NCI-H146 treated with DMSO at 0.1 percent for 48 hours (cell line): ENCODE data around the gene RPS17.

ENCODE experiments used
- DNase-seq: peaks from one replicate; lab custom pipeline; 2025; ENCODE audit not compliant: unreplicated experiment; lab: John Stamatoyannopoulos, UW

The RPS17 gene

DNA sequence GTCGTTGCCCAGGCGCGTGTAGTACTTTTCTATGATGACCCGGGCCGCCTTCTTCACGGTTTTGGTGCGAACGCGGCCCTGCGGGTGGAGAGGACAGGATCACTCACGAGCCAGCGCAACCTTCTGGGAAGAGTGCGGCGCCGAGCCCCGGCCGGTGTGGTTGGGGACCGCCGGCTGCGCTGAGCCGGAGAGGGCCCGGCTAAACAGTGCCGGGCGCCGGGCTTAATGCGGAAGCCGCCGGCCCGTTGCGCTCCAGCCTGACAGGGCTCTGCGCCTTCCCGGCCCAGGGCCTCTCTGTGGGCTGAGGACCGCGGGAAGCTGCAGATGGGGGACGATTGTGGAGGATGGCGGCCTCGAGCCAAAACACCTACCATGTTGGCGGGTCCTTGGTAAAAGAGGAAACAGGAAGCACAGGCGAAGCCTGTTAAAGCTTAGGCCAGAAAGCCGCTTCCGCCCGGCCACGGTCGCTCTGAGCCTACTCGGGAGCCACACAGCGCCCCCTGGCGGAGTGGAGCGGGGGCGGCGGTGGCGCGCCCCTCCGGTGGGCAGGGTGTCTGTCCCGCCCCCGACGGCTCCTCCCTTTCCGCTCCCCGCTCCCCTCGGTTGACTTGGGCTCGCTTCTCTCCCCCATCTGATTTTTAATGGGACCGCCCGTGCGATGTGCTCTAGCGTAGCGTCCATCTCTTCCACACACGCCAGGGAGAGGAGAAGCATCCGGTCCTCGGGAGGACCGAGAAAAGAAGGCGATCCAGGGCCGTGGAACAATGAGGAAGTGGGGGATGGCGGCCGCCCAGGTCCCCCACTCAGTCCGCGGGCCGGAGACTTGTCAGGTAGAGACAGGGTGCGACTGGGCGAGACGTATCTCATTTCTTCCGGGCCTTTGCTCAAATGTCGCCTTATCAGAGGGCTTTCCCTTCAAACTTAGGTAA is at the start of gene RPS17:
Gene RPS17 (minus strand): TSS at position 403 of the 929 bp plus-strand sequence. CDS start 29 bp downstream, at position 374.
- no peak for DNase-seq

DNA sequence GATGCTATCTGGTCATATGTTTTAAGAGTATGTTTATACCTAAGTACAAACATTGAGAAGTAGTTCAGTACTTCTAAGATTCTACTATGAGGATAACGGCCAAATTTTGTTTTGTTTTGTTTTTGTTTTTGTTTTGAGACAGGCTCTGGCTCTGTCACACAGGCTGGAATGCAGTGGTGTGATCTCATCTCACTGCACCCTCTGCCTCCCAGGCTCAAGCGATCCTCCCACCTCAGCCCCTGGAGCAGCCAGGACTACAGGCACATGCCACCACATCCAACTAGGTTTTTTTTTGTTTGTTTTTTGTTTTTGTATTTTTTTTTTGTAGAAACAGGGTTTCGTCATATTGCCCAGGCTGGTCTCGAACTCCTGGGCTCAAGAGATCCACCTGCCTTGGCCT is 47.5 kb upstream of the RPS17 start:
- DNase-seq: no peak

DNA sequence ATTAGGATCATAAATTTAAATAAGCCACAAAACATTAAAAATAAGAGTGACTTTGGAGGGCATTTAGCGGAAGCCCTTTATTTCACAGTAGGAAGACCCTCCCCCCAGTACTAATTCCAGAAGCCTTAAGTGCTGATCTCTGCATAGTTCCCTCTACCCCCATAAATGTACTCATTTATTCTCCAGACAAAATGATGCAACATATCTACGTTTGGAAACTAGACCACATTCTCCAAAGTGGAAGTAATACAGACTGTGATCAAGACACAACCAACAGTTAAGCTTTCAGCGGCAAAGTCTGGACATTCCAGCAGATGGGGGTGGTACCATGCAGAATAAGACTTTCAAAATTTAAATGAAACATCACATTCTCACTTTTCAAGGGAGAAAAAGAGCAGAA is 44.8 kb upstream of the RPS17 start:
- no peak for DNase-seq

DNA sequence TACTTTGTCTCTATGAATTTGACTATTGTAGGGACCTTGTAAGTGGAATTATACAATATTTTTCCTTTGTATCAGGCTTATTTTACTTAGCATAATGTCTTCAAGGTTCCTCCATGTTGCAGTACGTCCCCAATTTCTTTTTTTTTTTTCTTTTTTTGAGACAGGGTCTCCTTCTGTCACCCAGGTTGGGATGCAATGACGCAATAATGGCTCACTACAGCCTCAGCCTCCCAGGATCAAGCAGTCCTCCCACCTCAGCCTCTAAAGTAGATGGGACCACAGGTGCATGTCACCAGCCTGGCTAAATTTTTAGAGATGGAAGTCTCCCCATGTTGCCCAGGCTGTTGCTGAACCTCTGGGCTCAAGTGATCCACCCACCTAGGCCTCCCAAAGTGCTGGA is 40.5 kb upstream of the RPS17 start:
- no peak for DNase-seq

DNA sequence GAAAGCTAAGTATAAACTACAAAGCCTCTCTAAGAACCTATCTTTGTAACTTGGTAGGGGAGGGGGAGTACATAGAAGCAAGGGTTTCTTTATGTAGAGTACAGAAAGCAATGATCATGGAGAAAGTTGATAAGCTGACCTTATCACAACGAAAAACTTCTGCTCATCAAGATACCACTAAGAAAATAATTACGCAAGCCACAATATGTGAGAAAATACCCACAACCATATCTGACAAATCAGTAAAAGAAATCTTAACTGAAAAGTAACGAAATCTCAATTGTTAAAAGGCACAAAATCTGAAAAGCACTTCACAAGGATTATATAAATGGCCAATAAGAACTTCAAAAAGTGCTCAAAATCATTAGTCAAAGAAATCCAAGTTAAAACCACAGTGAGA is 35.1 kb upstream of the RPS17 start:
- no peak for DNase-seq

DNA sequence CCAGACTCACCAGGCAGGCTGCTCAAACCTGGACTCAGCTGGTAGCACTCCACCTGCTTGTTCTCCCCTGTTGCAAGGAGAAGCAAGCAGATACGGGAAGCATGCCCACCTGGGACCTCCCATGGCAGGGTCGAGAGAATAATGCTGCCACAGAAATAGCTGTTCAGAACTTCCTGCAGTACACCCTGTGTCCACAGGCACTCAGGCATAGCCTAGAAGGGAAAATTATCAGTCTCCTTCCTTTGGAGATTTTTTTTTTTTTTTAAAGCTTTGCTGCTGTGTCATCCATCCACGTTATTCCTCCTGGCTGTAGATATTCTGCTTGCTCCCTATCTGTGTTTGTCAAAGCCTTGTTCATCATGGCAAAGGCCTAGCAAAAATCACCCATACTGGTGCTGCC is 32.7 kb upstream of the RPS17 start:
- DNase-seq: no peak

DNA sequence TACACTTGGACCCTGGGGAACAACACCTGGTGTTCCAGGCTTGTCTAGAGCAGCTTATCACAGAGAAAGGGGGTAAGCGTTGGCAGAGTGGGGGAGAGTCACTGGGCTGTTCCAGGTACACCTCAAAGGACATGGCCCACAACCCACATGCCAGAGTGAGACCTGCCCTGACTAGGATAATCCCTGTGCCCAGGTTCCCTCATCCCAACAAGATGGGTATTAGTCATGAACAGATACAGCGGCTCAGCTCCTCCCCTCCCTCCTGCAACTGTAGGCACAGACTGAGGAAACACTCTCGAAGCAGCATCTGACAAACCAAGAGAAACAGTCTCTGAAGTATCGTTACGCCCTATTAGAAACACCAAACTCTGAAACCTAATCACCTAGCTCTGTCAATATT is 32.1 kb upstream of the RPS17 start:
- DNase-seq: no peak

DNA sequence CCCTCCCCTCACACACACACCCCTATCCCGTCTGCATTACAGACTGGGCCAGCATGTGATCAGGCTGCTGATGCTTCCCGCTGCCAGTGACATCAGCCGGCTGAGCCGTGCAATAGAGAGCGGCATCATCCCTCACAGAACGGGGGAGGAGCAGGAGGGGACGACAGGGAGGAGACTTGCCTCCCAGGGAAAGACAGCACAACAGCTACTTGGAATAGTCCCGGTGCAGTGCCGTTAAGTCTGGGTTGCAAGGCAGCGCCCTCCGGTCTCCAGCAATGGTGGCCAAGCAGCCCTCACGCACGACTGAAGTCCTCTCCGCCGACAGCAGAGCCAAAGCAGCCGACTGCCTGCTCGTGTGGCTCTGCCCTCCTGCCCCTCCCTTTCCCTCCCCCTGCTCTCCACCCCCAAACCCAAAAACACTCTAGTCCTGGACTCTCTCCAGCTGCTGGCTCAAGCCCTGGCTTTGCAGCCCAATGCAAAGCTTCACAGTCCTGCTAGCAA is 31.5 kb upstream of the RPS17 start:
- no peak for DNase-seq

DNA sequence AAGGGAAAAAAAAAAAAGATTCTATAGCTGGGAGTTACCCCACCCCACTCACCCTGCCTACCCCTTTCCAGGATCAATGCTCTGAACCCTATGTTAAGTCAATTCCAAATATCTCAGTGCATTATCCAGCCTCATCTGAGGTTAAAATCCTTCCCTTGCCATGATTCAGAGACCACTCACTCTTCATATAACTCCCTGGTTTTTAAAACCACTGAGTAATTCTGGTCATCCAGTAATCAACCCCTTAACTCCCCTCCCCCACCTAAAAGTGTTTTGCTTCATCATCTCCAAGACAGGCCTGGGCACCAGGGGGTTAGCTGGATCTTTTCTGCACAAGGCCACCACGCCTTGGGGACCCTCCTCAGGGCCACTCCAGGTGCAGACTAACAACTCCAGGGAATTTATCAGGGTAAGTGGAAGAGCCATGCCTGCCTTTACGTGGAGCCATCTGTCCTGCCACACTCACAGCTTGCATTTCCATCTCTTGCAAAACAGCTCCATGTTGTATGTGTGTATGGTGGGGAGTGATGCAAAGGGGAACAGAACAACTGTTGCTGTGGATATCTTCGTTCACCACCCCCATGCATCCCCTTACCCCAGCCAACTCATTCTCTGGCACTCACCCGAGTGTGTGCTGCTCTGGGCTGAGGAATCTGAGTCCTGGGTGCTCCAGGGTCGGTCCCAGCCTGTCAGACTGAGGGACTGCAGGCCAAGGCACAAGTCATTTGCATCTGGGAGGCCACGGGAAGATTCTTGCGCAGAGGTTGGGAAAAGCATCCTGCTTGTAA is 30.7 kb upstream of the RPS17 start:
- no peak for DNase-seq

DNA sequence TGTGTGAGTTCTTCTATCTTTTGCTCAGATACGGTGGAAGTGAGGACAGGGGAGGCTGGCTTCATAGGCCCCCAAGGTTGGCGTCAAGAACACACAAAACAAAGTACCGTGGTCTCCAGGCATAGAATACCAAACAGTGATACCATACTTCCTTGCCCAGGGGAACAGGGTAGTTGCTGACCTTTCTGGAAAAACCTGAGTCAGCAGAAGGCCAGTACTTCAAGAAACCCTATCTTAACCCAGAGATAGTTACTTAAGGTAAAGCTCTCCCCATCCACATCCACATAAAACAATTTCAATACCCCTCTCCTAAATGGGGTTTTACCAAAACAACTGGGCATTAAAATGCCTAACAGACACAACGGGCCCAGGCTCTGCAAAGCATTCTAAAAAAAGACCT is 29.6 kb upstream of the RPS17 start:
- no peak for DNase-seq

DNA sequence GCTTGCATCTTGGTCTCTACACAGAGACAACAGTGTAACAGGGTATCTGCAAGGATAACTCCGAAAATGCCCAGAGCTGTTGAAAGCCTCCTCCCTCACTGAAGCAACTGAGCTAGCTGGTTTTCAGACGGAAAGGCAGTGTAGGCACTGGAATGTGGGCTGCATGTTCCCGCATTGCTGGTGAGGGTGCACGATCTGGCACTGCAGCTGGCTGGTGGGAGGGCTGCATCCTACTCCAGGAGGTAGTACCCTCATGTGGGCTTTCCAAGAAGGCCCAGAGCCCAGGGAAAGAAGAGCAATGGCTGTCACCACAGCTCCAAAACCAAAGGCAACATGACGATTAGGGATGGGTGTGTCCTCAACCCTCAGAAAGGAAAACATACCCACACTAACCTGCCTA is 28.7 kb upstream of the RPS17 start:
- no peak for DNase-seq

DNA sequence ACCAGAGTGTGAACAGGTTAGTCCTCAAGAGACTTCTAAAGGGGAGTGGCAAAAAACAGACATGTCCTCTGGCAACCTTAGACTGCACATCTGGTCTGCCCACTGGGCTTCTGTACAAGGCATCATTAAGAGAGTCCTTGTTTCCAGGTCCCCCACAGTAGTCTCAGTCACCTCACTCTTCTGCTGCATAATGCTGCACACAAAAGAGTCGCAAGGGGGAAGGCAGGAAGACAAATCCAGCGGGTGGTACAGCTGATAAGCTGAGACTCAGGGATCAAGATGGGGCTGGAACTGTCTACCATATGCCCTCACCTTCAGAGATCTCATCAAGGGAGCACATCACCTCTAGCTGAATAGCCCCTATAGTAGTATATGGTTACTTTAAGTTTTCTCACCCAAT is 27.4 kb upstream of the RPS17 start:
- no peak for DNase-seq

DNA sequence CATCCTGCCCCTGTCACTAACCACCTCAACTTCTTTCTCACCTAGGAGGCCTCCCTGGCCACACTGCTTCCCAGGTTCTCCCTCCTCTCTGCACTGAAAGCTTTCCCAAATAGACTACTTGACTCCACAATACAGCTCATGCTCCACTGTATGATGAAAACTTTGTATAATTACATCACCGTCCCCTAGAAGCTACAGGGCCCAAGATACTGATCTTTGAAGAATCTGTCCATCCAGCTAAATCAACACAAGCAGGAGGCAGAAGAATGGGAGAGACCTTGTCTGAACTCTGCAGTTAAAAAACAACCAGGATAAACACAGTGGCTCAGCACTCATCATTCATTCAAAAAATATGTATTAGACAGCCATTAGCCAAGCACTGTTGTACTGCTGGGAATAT is 26.4 kb upstream of the RPS17 start:
- no peak for DNase-seq

DNA sequence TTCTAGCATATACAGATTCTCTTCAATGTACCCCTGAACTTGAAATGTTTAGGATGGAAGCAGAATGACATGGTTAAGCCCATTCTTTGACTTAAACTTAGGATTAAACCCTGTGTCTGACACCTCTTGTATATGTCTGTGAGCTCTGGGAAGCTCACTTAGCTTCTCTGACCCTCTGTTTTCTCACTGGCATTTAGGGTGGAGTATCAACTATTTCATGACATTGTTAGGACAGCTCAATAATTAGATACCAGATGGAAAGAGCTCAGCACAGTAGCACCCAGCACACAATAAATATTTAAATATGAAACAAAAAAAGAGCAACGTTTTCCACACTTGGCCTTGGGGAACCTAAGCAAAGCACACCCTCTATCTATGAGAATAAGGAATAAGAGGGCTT is 18.2 kb upstream of the RPS17 start:
- DNase-seq: no peak

DNA sequence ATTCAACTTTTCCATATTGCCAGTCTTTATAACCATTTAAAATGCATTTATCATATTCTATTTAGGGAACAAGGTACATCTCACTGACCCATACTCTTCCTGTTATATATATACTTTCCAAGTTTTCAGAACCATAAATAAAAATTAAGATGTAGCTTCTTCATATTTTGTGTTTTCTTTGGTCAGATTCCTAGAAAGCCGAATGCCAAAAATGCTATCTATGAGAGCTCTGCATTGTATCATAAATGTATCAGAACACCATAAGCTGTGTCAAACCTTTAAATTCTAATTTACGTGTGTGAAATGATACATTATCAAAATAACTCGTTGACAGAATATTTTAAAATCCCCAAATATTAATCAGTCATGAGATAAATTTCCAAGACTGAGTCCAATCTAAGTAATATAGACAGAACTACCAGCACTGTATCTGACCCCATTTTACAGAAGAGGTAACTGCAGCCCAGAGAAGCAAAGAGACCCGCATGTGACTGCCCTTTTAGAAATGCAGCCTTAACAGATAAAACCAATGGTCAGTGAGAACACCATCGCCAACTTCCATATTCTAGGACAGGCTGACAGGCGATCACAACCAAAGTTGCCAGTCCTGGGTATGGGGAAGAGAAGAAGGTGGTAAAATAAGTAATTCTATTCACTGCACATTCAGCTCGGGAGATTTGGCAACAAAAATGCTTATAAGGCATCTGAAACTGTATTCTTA is 16.2 kb upstream of the RPS17 start:
- DNase-seq: no peak

DNA sequence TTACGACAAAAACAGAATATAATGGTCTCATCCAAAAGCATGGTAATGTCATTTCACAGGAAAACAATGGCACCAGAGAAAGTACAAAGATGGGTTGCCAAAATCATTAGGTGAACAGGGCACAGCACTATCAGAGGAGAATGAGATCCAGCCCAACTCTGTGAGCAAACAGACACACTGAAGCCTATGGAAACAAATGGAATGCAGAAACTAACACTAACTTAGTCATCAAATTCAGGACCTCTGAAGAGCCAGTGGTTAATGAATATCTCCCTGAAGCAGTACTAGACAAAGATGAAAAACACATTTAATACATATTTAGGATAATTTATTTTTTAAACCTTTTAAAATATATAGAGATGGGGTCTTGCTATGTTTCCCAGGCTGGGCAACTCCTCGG is 14.6 kb upstream of the RPS17 start:
- no peak for DNase-seq

DNA sequence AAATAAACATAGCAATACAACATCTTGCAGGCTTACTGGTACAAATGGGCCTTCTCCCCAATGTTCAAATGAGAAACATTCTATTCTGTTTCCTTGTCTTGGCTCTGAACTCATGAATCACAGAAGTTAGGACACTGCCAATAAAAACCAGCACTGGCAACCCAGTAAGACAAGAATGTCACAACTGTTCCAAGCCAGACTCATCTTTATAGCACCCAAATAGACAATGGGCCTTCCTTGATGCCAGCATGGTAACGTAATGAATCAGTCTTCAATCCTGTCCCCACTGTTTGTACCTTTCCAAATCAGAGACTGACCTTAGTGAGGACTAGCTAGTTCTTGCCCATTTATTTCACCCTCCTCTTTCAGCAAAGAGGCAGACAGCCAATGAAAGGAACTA is 14.1 kb upstream of the RPS17 start:
- no peak for DNase-seq

DNA sequence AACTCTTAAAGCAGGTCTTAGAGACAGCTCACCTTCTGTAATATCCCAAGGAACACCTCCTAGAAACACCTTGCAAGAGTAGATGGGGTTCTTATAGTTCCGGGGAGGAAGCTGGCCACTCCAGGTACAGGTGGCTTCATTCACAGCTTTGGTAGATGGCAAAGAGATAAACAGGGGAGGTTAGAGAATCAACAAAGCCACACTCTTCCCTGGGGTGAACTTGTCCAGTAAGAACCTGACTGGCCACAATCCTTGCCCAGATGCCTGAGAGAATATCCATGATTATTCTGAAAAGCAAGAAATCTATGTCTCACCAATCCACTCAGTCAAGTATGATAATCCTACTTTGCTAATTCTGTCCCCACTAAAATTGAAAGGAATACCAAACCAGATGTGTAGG is 13.6 kb upstream of the RPS17 start:
- DNase-seq: no peak

DNA sequence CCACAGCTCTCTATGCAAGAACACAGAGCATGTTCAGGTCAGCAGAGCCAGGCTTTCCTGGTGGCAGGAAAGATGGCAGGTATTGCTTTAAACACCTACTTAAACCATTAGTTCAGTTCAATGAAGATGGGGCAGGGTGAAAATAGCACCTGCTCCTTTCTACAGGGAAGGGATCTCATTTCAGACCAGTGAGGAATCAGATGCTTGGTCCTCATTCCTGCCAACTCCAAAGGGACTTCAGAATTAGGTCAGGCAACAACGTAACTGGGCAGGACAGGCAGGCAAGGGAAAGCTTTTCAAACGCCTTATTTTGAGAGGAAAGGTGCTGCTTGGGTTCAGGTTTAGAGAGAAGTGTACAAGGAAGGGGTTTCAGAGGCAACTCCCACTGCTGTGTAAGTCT is 12.6 kb upstream of the RPS17 start:
- no peak for DNase-seq

DNA sequence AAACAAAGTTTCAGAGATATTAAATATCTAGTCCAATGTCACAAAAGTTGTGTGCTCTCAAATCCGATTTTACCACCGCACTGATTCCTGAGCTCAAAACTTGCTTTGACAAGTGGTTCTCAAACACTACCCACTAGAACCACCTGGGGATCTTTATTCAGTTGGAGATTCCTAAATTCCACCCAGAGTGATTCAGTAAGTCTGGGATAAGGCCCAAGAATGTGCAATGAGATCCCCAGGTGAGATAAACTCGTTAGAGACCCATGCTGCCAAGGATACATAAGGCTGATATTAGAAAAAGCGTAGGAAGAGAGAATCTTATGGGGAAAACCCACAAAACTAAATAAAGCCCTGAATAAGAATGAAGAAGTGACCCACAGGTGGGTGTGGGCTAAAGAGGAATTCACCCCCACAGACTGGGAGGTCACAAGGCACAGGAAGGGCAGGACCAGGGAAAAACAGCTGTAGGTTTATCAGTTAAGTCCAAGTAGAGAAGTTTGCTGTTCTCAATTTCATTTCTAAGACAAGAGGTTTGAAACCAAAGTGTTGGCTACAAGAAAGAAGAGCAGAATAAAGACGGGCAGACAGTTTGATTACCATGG is 11.5 kb upstream of the RPS17 start:
- DNase-seq: no peak

DNA sequence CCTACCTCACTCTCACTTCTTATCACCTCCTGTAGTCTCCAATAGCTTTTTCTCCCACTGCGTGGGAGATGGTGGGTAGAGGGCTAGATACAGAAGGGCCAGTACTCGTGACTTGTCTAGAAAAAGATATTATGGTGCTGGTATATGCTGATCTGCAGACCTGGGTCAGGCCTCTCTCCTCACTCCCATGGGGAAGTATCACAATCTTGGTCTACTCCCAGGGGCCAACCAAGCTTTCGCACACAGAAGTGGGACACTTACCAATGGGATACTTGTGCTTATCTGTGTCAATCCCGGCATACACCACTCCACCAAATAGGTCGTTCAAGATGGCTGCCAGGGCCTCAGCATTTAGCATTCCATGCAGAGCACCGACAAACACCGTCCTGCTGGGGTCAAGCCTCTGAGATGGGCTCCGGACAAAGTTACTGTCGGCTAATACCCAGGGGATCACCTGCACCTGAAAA is 9.0 kb upstream of the RPS17 start:
- DNase-seq: no peak
